Spleen (tissue), 7 donors: ENCODE results near the gene FAM117B.
"Not testable (repeated sequence)": the region's sequence is repeated elsewhere in the genome, so short reads cannot be mapped to it uniquely, and the experiment has no call there.

Experiments used
- POLR2A ChIP-seq, 3 donors: fragments of 450-650 bp; IDR thresholded peaks; one replicate each; pipeline ENCODE4 v1.5.1; 2017; ENCODE audit warnings: antibody characterized with exemption in 3 of 3, mild to moderate bottlenecking in 1 of 3
- TF ChIP-seq, protein P1 (sequence below), 11 experiments: fragments of 200-600 bp in 7 of 11; fragments of 450-650 bp in 4 of 11; sonication (generic) in 4 of 11; IDR thresholded peaks in 8 of 11; conservative IDR thresholded peaks in 3 of 11; 1 replicate in 7 of 11; 2 replicates in 4 of 11; pipeline versions ENCODE4 v1.4.0 to v1.8.0; 2016 to 2021; ENCODE audit warnings: antibody characterized with exemption in 11 of 11, inconsistent platforms in 4 of 11, mild to moderate bottlenecking in 1 of 11
- donor health status: DM: no; HTN: no; CAD: no; lungs with moderate emphysema.
- donor health status: DM: no; HTN: no; CAD: no.
- donor health status: DM: no; HTN: no; CAD: no.

DNA sequence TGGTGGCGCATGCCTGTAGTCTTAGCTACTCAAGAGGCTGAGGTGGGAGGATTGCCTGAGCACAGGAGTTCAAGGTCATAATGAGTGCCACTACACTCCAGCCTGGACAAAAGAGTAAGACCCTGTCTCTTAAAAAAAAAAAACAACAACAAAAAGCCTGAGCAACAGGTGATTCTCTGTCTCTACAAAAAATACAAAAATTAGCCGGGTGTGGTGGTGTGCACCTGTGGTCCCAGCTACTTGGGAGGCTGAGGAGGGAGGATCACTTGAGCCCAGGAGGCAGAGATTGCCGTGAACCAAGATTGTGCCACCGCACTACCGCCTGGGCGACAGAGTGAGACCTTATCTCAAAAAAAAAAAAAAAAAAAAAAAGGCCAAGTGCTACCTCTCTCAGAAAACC lies 40.3 kb downstream of the FAM117B start:
- TF ChIP-seq, protein P1, sequence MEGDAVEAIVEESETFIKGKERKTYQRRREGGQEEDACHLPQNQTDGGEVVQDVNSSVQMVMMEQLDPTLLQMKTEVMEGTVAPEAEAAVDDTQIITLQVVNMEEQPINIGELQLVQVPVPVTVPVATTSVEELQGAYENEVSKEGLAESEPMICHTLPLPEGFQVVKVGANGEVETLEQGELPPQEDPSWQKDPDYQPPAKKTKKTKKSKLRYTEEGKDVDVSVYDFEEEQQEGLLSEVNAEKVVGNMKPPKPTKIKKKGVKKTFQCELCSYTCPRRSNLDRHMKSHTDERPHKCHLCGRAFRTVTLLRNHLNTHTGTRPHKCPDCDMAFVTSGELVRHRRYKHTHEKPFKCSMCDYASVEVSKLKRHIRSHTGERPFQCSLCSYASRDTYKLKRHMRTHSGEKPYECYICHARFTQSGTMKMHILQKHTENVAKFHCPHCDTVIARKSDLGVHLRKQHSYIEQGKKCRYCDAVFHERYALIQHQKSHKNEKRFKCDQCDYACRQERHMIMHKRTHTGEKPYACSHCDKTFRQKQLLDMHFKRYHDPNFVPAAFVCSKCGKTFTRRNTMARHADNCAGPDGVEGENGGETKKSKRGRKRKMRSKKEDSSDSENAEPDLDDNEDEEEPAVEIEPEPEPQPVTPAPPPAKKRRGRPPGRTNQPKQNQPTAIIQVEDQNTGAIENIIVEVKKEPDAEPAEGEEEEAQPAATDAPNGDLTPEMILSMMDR (IDR thresholded peaks at IDR 0.05 in 8 of 11, conservative IDR thresholded peaks at IDR 0.05 in 3 of 11), result not testable (repeated sequence)
- TF ChIP-seq POLR2A (IDR thresholded peaks at IDR 0.05), result not testable (repeated sequence)
